Occipital lobe (tissue), 2 donors: ENCODE measurements around the gene CST7. TPM values are rescaled to one million over a fixed set of nuclear protein-coding genes. Genes with fewer than 3 reads are reported as not detected.

Source experiments
- DNase-seq: peaks from one replicate; lab custom pipeline; 2025; lab: John Stamatoyannopoulos, UW
- total RNA-seq: library from RNA; depleted of rRNA; stranded (reverse); fragments of >200 nt; gene quantifications from one replicate; pipeline ENCODE4 v1.2.3, GENCODE V29; 2014

CST7 gene
- total RNA-seq, 1 donor from 2014 or later = 0.31 TPM

- no peak for DNase-seq
Observed at GRCh38 chr20:24950836-24951525, 1.9 kb downstream of the CST7 start.

GRCh38 chr20:24951536-24952083 lies 2.5 kb downstream of the CST7 start:
- no peak for DNase-seq

- DNase-seq = no peak
Observed at GRCh38 chr20:24952376-24953208, 3.5 kb downstream of the CST7 start.

GRCh38 chr20:24953209-24953575 lies 4.1 kb downstream of the CST7 start:
- no peak for DNase-seq

- no peak for DNase-seq
Observed at GRCh38 chr20:24953621-24954133, 4.6 kb downstream of the CST7 start.

- no peak for DNase-seq
Observed at GRCh38 chr20:24954151-24954550, 5.1 kb downstream of the CST7 start.

GRCh38 chr20:24954566-24954965 lies 5.5 kb downstream of the CST7 start:
- DNase-seq = no peak

GRCh38 chr20:24955045-24955444 lies 6.0 kb downstream of the CST7 start:
- DNase-seq = no peak

- DNase-seq = no peak
Observed at GRCh38 chr20:24956001-24956841, 7.2 kb downstream of the CST7 start.

- no peak for DNase-seq
Observed at GRCh38 chr20:24957326-24958016, 8.4 kb downstream of the CST7 start.

- DNase-seq = no peak
Observed at GRCh38 chr20:24958506-24959385, 9.7 kb downstream of the CST7 start.

- DNase-seq = no peak
Observed at GRCh38 chr20:24959591-24960301, 10.7 kb downstream of the CST7 start.

- DNase-seq = no peak
Observed at GRCh38 chr20:24960302-24960801, 11.3 kb downstream of the CST7 start.

GRCh38 chr20:24960861-24961260 lies 11.8 kb downstream of the CST7 start:
- DNase-seq = no peak

- DNase-seq = no peak
Observed at GRCh38 chr20:24961384-24962181, 12.5 kb downstream of the CST7 start.

GRCh38 chr20:24962182-24962492 lies 13.1 kb downstream of the CST7 start:
- no peak for DNase-seq

GRCh38 chr20:24962510-24962909 lies 13.4 kb downstream of the CST7 start:
- no peak for DNase-seq
